ENCODE results near the gene ADI1.

ADI1 gene

GRCh38 chr2:3558205-3559014, 39.1 kb upstream of the ADI1 start, which contains the start of gene RNASEH1:
Gene RNASEH1, minus strand, starts transcription at chr2:3558333. Its CDS starts 73 bp downstream, at chr2:3558260.
- Histone ChIP-seq H3K27me3 (ENCODE audit: low read depth, low read length) (no peaks in the 10 kb centered on the region), H3K27ac (ENCODE audit: low read length) (peak within 1 kb of the TSS; percentile 82), H4K20me1 (ENCODE audit: insufficient read depth, low read length) (no peaks in the 10 kb centered on the region), H3K9me3 (ENCODE audit: insufficient read depth, low read length) (no peaks in the 10 kb centered on the region), H3K4me1 (ENCODE audit: low read length) (peaks cover 14% of the 10 kb centered on the region), H3K4me3 (ENCODE audit: low read length) (peak within 1 kb of the TSS; percentile 98), H3K79me2 (ENCODE audit: low read length) (peaks cover 59% of the 10 kb centered on the region), H2AFZ (ENCODE audit: low read depth, low read length) (peak within 1 kb of the TSS; percentile 87), H3K9ac (ENCODE audit: low read length) (peak within 1 kb of the TSS; percentile 90), H3K4me2 (ENCODE audit: low read length) (peak within 1 kb of the TSS; percentile 98), H3K36me3 (replicated peaks; ENCODE audit: low read depth, low read length) (peaks cover 50% of the 10 kb centered on the region)
- TF ChIP-seq, protein P1, sequence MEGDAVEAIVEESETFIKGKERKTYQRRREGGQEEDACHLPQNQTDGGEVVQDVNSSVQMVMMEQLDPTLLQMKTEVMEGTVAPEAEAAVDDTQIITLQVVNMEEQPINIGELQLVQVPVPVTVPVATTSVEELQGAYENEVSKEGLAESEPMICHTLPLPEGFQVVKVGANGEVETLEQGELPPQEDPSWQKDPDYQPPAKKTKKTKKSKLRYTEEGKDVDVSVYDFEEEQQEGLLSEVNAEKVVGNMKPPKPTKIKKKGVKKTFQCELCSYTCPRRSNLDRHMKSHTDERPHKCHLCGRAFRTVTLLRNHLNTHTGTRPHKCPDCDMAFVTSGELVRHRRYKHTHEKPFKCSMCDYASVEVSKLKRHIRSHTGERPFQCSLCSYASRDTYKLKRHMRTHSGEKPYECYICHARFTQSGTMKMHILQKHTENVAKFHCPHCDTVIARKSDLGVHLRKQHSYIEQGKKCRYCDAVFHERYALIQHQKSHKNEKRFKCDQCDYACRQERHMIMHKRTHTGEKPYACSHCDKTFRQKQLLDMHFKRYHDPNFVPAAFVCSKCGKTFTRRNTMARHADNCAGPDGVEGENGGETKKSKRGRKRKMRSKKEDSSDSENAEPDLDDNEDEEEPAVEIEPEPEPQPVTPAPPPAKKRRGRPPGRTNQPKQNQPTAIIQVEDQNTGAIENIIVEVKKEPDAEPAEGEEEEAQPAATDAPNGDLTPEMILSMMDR (IDR thresholded peaks at IDR 0.05; ENCODE audit: low read depth, low read length) = no peak
- no peak for TF ChIP-seq EZH2phosphoT487 (IDR thresholded peaks at IDR 0.05; ENCODE audit: low read depth)

- Histone ChIP-seq H3K4me3 (ENCODE audit: low read length) (peak overlapping the region; percentile 98), H4K20me1 (ENCODE audit: insufficient read depth, low read length) (no peaks in the 10 kb centered on the region), H3K27me3 (ENCODE audit: low read depth, low read length) (no peaks in the 10 kb centered on the region), H3K4me1 (ENCODE audit: low read length) (peaks cover 14% of the 10 kb centered on the region), H3K9me3 (ENCODE audit: insufficient read depth, low read length) (no peaks in the 10 kb centered on the region), H3K9ac (ENCODE audit: low read length) (peak overlapping the region; percentile 88), H3K27ac (ENCODE audit: low read length) (peak overlapping the region; percentile 82), H2AFZ (ENCODE audit: low read depth, low read length) (no peak overlapping the region), H3K79me2 (ENCODE audit: low read length) (peaks cover 63% of the 10 kb centered on the region), H3K4me2 (ENCODE audit: low read length) (peak overlapping the region; percentile 98), H3K36me3 (replicated peaks; ENCODE audit: low read depth, low read length) (peaks cover 46% of the 10 kb centered on the region)
- no peak for TF ChIP-seq EZH2phosphoT487 (IDR thresholded peaks at IDR 0.05; ENCODE audit: low read depth)
- TF ChIP-seq, protein P1 (IDR thresholded peaks at IDR 0.05; ENCODE audit: low read depth, low read length) = no peak
These were observed 38.4 kb upstream of the ADI1 start for GRCh38 chr2:3557639-3558204.

- Histone ChIP-seq H3K79me2 (ENCODE audit: low read length) (peaks cover 57% of the 10 kb centered on the region), H3K4me2 (ENCODE audit: low read length) (no peak overlapping the region), H4K20me1 (ENCODE audit: insufficient read depth, low read length) (no peaks in the 10 kb centered on the region)
These were observed 34.6 kb upstream of the ADI1 start for GRCh38 chr2:3553946-3554345.

DNA sequence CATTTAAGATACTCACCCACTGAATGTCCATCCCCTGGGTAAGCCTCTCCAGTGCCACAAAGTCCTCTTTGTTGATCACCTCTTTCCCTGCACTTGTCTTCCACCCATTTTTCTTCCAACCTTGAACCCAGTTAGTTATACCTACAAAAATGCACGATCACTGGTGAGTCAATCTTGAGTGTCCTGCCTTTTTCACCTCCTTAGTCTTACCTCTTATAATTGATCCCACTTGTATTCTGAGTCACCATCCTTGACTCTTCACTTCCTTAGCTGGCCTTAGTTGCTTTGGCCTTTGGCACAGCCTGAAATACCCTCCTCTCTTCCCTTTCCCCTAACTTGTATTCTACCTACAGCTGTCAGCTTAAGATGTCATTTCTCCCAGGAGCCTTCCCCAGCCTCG, 28.6 kb upstream of the ADI1 start:
- Histone ChIP-seq H3K27ac (ENCODE audit: low read length) (no peak overlapping the region), H2AFZ (ENCODE audit: low read depth, low read length) (no peak overlapping the region), H3K4me1 (ENCODE audit: low read length) (no peaks in the 10 kb centered on the region), H3K79me2 (ENCODE audit: low read length) (peaks cover 18% of the 10 kb centered on the region), H3K9me3 (ENCODE audit: insufficient read depth, low read length) (no peaks in the 10 kb centered on the region), H3K36me3 (replicated peaks; ENCODE audit: low read depth, low read length) (peaks cover 65% of the 10 kb centered on the region), H3K4me3 (ENCODE audit: low read length) (no peak overlapping the region), H3K9ac (ENCODE audit: low read length) (no peak overlapping the region), H3K27me3 (ENCODE audit: low read depth, low read length) (no peaks in the 10 kb centered on the region), H3K4me2 (ENCODE audit: low read length) (no peak overlapping the region), H4K20me1 (ENCODE audit: insufficient read depth, low read length) (0 out of 2 replicates have a peak, but pooled peaks cover 2% of the 10 kb centered on the region)
- TF ChIP-seq, protein P1 (IDR thresholded peaks at IDR 0.05; ENCODE audit: low read depth, low read length) = no peak
- no peak for TF ChIP-seq EZH2phosphoT487 (IDR thresholded peaks at IDR 0.05; ENCODE audit: low read depth)

More at GRCh38 chr2:3553946-3554345, 34.6 kb upstream of the ADI1 start:
- H3K9me3 ChIP-seq (ENCODE audit: insufficient read depth, low read length) = no peaks in the 10 kb centered on the region
- no peak for TF ChIP-seq EZH2phosphoT487 (IDR thresholded peaks at IDR 0.05; ENCODE audit: low read depth)
- H3K36me3 ChIP-seq (replicated peaks; ENCODE audit: low read depth, low read length) = peaks cover 57% of the 10 kb centered on the region
- no peak overlapping the region for H3K9ac ChIP-seq (ENCODE audit: low read length)
- no peaks in the 10 kb centered on the region for H3K27me3 ChIP-seq (ENCODE audit: low read depth, low read length)
- no peak overlapping the region for H3K27ac ChIP-seq (ENCODE audit: low read length)
- no peak overlapping the region for H3K4me3 ChIP-seq (ENCODE audit: low read length)
- no peak overlapping the region for H2AFZ ChIP-seq (ENCODE audit: low read depth, low read length)
- peaks cover 9% of the 10 kb centered on the region for H3K4me1 ChIP-seq (ENCODE audit: low read length)
